HFFc6 (cell line): Measurements from ENCODE around the gene LRRC27. TPM values are rescaled to one million over a fixed set of nuclear protein-coding genes. Genes with fewer than 3 reads are reported as not detected.

Experiments
- DNase-seq: peaks from one replicate; pipeline ENCODE4 v3.0.0-alpha.2; 2018
- H3K27ac Mint-ChIP-seq: 2 replicates; pipeline ENCODE4 v1.8.0; 2020; ENCODE audit warnings: mild to moderate bottlenecking, mixed read lengths
- H3K27me3 Mint-ChIP-seq: 2 replicates; pipeline ENCODE4 v1.8.0; 2021; ENCODE audit warnings: mild to moderate bottlenecking, moderate library complexity, mixed read lengths; ENCODE audit not compliant: insufficient read depth
- H3K36me3 Mint-ChIP-seq: 2 replicates; pipeline ENCODE4 v1.8.0; 2021; ENCODE audit warnings: low read depth, mixed read lengths
- H3K4me1 Mint-ChIP-seq: 2 replicates; pipeline ENCODE4 v1.8.0; 2020; ENCODE audit warnings: low read depth, mixed read lengths
- H3K4me3 Mint-ChIP-seq: 2 replicates; pipeline ENCODE4 v1.8.0; 2020; ENCODE audit warnings: mild to moderate bottlenecking, moderate library complexity, mixed read lengths
- H3K9me3 Mint-ChIP-seq: 2 replicates; pipeline ENCODE4 v1.8.0; 2020; ENCODE audit warnings: mild to moderate bottlenecking, mixed read lengths
- total RNA-seq, 6 experiments: library from RNA; stranded (reverse); fragmentation: NEBNext Ultra II Directional; extraction: Animal tissue kit (Norgen Biotek cat#: 25700); gene quantifications; 2 replicates in 1 of 6; 3 replicates in 5 of 6; pipeline ENCODE4 v1.2.3, GENCODE V29; 2021
- TF ChIP-seq, protein P1 (sequence below): fragments of 200-600 bp; sonication (generic); IDR thresholded peaks from 2 replicates; pipeline ENCODE4 v1.5.0; 2021; ENCODE audit warnings: antibody characterized with exemption, mild to moderate bottlenecking

The LRRC27 gene
- total RNA-seq, 6 experiments from 2014 or later = 4.7 to 6.7 (median 6.0) TPM

DNA sequence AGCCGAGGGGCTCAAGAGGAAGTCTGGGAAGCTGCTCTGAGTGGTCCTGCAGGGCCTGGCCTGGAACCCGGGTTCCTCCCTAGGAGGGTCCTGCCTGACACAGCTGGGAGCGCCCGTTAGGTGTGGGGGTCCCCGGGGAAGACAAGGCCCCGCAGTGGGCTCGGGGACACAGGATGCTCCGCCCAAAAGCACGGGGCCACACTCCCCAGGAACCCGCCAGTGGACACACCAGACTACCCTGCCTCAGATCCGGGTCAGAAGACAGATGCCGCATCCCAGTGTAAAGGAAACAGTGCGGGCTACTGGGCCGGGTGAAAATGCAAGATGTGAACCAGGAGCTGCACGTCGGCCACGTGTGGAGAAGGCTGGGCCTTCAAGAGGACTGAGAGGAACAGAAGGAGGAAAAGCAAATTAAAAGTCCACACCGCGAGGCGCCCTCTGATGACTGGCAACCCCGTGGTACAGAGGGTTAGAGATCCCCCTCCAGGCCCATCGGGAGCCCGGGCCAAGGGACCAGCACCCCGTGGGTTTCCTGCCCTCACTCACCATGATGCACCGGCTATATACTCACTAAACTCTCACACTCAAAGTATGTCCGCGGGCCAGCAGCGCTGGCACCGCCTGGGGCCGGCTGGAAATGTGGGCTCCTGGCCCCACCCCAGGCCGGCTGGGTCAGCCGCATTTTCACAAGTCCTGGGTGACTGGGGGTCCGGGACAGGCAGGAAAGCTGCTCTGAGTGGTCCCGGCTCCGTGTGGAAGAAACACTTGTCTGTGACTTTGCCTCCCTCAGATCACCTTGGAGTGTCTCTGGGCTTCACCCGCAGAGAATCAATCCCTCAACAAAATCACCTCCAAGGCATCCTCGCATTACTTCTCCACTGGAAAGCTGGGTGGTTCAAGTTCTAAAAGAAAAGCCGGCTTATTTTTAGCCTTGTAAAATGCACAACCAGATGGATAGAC is 30.3 kb upstream of the LRRC27 start:
- H3K27me3 Mint-ChIP-seq = peaks cover 31% of the 10 kb centered on the region
- no peak overlapping the region for H3K27ac Mint-ChIP-seq
- no peaks in the 10 kb centered on the region; the same call in 1 of the 2 replicates for H3K4me1 Mint-ChIP-seq
- DNase-seq = no peak
- H3K4me3 Mint-ChIP-seq = no peak overlapping the region
- no peaks in the 10 kb centered on the region for H3K9me3 Mint-ChIP-seq
- no peaks in the 10 kb centered on the region; the same call in 1 of the 2 replicates for H3K36me3 Mint-ChIP-seq
- TF ChIP-seq, protein P1, sequence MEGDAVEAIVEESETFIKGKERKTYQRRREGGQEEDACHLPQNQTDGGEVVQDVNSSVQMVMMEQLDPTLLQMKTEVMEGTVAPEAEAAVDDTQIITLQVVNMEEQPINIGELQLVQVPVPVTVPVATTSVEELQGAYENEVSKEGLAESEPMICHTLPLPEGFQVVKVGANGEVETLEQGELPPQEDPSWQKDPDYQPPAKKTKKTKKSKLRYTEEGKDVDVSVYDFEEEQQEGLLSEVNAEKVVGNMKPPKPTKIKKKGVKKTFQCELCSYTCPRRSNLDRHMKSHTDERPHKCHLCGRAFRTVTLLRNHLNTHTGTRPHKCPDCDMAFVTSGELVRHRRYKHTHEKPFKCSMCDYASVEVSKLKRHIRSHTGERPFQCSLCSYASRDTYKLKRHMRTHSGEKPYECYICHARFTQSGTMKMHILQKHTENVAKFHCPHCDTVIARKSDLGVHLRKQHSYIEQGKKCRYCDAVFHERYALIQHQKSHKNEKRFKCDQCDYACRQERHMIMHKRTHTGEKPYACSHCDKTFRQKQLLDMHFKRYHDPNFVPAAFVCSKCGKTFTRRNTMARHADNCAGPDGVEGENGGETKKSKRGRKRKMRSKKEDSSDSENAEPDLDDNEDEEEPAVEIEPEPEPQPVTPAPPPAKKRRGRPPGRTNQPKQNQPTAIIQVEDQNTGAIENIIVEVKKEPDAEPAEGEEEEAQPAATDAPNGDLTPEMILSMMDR = no peak

DNA sequence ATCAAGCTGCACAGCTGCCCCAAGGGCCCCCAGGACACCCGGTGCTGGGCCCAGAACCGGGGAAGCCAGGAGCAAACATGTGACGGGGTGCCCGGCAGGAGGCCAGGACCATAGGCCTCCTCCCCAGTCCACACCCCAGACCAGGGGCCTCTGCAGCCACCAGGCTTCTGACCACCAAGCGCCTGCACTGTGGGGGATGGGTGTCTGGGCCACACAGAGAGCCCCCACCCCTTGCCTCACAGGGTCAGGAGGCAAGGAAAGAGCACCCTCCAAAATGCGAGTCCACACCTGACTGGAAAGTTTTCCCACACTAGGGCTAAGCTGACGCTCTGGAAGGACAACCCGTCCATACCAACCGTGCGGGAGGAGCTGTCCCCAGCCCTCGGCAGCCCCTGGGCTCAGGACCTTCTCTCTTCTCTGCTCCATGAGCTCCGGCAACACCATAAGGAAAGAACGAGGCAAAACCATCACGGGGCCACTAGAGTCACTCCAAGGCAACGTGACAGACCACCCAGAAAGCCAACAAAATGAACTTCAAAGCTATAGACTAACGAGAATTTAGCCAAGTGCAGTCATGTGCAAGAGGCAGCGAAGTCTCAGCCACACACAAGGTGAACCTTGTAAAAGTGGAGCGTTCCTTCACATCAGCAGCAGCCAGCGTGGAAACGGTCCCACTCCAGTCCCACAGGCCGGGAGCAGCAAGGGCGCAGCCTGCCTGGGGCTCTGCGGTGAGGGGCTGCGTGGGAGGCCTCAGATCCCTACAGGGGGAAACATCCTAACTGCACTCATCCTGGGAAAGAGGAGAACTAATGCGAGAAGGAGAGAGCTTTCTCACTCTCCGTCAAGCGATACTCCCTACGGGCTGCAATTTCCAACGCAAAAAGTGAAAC is 29.3 kb upstream of the LRRC27 start:
- H3K27me3 Mint-ChIP-seq = peaks cover 31% of the 10 kb centered on the region
- H3K27ac Mint-ChIP-seq = no peak overlapping the region
- no peaks in the 10 kb centered on the region for H3K9me3 Mint-ChIP-seq
- no peak overlapping the region for H3K4me3 Mint-ChIP-seq
- no peaks in the 10 kb centered on the region; the same call in 1 of the 2 replicates for H3K36me3 Mint-ChIP-seq
- no peak for DNase-seq
- no peaks in the 10 kb centered on the region; the same call in 1 of the 2 replicates for H3K4me1 Mint-ChIP-seq
- TF ChIP-seq, protein P1 = no peak

DNA sequence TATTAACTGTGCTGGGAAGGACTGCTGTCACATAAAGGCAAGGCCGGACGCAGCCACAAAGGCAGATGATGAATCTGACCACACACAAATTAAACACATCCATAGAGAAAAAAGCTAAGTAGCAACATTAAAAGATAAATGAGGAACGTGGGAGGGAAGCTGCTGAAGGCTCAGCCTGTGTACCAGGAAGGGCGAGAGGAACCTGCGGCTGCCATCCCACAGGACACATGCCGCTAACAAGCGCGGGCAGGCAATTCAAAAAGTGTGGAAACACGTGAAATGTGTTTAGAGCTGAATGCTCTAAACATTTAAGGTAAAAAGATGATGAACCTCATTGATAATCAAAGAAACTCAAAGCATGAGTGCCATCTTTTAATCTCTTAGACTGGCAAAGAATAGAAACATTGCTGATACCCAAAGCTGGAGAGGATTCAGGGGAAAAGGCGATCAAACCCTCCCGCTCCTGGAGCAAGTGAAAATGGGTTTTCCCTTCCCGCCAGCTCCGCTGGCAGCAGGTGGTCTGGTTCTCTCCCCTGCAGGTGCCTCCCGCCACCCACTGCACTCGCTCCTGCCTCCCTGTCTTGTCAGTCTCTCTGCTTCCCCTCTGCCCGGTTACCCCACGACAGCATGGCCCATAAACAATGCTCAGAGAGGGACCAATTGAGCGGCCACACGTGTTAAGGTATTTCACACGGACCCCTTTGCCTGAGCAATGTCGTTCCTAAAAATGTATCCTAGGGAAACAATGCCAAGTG is 28.5 kb upstream of the LRRC27 start:
- Mint-ChIP-seq H3K36me3 (no peaks in the 10 kb centered on the region; the same call in 1 of the 2 replicates), H3K27ac (no peak overlapping the region), H3K4me1 (no peaks in the 10 kb centered on the region), H3K9me3 (no peaks in the 10 kb centered on the region), H3K27me3 (peaks cover 27% of the 10 kb centered on the region), H3K4me3 (no peak overlapping the region)
- TF ChIP-seq, protein P1 = no peak
- DNase-seq = no peak

DNA sequence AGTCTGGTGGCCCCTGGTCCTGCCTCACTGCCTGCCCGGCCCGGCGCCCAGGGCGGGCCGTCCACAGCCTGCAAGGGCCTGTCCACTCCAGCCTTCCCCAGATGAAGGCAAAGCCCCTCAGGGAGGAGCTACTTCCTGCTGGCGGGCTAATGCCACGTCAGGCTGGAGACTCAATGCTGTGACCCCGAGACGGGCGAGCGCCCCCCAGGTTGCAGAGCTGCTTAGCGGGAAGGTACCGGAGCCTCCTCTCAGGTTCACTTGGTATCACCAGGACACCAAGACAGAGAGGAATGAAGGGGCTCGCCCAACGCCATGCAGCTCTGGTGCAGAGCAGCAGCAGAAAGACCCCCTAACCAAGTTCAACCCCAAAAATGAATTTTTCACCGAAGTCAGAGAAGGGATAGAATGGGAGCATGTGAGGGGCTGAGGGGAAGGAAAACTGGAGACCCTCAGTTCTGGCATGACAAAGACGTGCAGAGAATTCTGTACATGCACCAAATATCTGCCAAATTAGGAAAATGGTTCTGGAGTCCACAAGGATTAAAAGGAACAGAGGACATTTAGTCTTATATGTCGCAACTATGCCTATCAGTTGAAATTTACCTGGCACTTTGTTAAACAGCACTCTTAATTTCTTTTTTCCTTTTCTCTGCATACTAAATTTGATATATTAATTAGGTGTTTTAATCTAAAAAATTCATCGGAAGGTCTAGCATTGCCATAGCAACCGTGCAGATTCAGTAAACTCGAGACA is 27.1 kb upstream of the LRRC27 start:
- Mint-ChIP-seq H3K4me3 (no peak overlapping the region), H3K9me3 (no peaks in the 10 kb centered on the region), H3K27ac (no peak overlapping the region), H3K4me1 (no peaks in the 10 kb centered on the region), H3K36me3 (no peaks in the 10 kb centered on the region; the same call in 1 of the 2 replicates), H3K27me3 (peaks cover 22% of the 10 kb centered on the region)
- no peak for DNase-seq
- TF ChIP-seq, protein P1 = no peak
